AG09309 (cell line): ENCODE measurements around the gene PSMD2.

Experiments
- DNase-seq: peaks from one replicate; pipeline ENCODE4 v3.0.0-alpha.2; 2010; ENCODE audit warnings: low read depth
- H3K4me3 ChIP-seq: 2 replicates; pipeline ENCODE4 v1.5.1; 2011; ENCODE audit warnings: mild to moderate bottlenecking, low read depth, low read length, moderate library complexity; ENCODE audit not compliant: control insufficient read depth
- TF ChIP-seq, protein P1 (sequence below): IDR thresholded peaks from 2 replicates; pipeline ENCODE4 v1.5.1; 2011; ENCODE audit warnings: mild to moderate bottlenecking, low read depth, low read length, inconsistent platforms; ENCODE audit not compliant: insufficient read depth, control insufficient read depth; ENCODE audit errors: missing control alignments

The PSMD2 gene

DNA sequence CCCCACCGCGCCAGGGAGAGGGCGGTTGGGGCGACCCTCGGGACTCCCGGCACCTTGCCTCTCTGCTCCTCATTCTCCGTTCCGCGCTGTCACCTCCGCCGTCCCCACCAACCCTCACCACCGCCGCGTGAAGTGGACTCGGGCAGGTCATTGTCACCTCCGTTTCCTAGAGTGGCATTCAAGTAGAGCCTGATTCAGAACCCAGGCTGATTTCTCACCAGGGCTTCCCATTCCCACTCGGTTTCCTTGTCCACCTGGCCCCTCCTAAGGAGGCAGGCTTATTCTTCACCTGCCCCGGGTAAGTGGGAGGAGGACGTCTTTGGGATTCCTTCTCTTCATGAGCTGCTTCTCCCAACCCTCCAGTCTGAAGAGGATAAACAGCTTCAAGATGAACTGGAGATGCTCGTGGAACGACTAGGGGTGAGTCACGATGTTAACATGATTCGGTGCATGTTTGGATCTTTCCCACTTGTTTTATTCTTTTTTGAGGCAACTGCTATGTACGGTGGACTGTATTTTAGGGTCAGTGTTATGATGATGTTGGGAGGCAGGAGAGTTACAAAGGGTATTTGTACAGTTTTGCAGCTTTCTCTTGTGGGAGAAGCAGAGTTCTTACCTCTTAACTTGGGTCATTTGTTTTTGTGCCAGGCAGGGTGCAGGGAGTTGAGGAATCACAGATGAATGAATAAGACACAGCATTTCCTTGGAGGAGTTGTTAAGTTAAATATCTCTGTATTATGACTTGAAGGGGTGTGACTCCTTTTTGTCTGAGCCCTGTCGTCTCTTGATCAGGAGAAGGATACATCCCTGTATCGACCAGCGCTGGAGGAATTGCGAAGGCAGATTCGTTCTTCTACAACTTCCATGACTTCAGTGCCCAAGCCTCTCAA is 692 bp downstream of the PSMD2 start:
- H3K4me3 ChIP-seq: peak overlapping the region; percentile 72
- no peak for DNase-seq
- TF ChIP-seq, protein P1, sequence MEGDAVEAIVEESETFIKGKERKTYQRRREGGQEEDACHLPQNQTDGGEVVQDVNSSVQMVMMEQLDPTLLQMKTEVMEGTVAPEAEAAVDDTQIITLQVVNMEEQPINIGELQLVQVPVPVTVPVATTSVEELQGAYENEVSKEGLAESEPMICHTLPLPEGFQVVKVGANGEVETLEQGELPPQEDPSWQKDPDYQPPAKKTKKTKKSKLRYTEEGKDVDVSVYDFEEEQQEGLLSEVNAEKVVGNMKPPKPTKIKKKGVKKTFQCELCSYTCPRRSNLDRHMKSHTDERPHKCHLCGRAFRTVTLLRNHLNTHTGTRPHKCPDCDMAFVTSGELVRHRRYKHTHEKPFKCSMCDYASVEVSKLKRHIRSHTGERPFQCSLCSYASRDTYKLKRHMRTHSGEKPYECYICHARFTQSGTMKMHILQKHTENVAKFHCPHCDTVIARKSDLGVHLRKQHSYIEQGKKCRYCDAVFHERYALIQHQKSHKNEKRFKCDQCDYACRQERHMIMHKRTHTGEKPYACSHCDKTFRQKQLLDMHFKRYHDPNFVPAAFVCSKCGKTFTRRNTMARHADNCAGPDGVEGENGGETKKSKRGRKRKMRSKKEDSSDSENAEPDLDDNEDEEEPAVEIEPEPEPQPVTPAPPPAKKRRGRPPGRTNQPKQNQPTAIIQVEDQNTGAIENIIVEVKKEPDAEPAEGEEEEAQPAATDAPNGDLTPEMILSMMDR: no peak

DNA sequence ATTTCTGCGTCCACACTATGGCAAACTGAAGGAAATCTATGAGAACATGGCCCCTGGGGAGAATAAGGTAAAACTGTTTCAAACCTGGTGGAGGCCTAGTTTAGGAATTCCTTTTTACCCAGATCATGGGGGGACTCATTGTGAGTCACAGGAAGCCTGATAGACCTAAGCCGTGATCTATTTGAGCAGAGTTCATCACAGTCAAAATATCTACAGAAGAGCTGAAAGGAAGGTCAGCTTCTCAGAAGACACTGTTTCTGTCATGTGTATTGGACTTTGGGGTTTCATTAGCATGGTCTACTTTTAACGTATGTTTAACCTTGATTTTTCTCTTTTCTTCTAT is 1.3 kb downstream of the PSMD2 start:
- TF ChIP-seq, protein P1: no peak
- H3K4me3 ChIP-seq: peak overlapping the region; percentile 72

GRCh38 chr3:184305577-184305976 is 6.5 kb downstream of the PSMD2 start:
- TF ChIP-seq, protein P1: peak; percentile 32
- DNase-seq: no peak
- no peak overlapping the region for H3K4me3 ChIP-seq

More for the DNA sequence above, 1.3 kb downstream of the PSMD2 start:
- DNase-seq: no peak

GRCh38 chr3:184306341-184306972 is 7.4 kb downstream of the PSMD2 start:
- TF ChIP-seq, protein P1: no peak
- no peak overlapping the region for H3K4me3 ChIP-seq
- no peak for DNase-seq

DNA sequence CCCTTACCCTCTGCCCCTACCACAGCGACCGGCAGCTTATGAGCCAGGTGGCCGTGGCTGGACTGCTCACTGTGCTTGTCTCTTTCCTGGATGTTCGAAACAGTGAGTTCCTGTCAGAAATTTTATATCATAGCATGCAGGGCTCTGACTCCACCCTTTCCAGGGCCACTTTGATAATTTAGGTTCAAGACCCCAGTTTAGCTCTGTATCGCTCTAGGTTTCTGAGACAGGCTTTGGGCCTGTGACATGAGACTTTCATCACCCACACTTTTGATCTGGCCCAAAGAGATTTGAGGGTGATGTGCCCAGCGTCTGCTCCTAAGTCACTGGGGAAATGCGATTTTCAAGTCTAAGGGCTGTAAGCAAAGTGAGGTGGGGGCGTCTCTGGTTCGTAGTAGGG is 8.9 kb downstream of the PSMD2 start:
- DNase-seq: no peak
- TF ChIP-seq, protein P1: no peak
- H3K4me3 ChIP-seq: no peak overlapping the region

DNA sequence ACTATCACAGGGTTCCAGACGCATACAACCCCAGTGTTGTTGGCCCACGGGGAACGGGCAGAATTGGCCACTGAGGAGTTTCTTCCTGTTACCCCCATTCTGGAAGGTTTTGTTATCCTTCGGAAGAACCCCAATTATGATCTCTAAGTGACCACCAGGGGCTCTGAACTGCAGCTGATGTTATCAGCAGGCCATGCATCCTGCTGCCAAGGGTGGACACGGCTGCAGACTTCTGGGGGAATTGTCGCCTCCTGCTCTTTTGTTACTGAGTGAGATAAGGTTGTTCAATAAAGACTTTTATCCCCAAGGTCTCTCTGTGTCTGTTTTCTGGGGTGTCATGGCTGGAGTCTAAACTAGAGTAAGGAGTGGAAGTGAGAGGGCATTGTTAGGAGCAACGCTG is 9.7 kb downstream of the PSMD2 start:
- TF ChIP-seq, protein P1: no peak
- no peak for DNase-seq
- H3K4me3 ChIP-seq: no peak overlapping the region
